ENCODE data around the gene CPNE5.

CPNE5 gene

GRCh38 chr6:36797055-36797454 lies 42.2 kb downstream of the CPNE5 start:
- in situ Hi-C loops (cut with HindIII; ENCODE audit: low sequenced_read_pairs), result no loop called here

GRCh38 chr6:36794713-36795065 lies 44.6 kb downstream of the CPNE5 start:
- in situ Hi-C loops (cut with HindIII; ENCODE audit: low sequenced_read_pairs), result no loop called here

DNA sequence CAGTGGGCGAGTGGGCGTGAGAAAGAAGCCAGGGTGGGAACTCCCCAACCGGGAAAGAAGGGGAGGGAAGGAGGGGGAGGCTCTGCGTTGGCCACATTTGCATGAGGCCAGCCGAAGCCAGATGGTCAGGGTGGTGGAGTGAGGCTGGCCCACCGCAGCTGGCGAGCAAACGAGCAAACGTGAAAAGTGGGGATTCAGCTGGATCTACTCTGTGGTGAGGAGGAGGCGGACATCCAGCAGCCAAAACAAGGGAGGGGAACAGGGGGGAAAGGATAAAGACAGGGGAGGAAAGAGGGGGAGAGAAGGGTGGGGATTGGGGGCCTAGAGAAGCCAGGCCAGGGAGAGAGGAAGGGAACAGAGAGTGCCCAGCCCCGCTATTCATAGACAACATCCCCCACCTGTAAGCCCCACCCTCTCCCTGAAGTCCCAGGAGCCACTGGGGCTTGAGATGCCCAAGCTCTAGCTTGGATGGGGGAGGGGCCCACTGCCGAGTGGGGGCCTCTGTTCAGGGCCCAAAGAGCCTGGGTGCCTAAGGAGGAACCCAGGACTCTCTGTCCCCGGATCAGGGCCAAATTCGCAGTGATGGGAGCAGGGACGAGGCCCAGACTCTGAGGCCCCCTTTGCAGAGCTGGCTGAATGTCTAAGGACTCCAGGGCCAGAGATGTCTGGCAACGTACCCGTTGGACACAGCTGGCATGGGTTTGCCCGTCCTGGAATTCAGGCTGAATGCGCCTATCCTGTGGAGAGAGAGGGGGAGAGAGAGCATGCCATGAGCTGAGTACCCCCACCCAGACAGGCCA lies 45.1 kb downstream of the CPNE5 start:
- in situ Hi-C loops (cut with HindIII; ENCODE audit: low sequenced_read_pairs), result no loop called here

GRCh38 chr6:36793296-36793912 lies 45.8 kb downstream of the CPNE5 start:
- in situ Hi-C loops (cut with HindIII; ENCODE audit: low sequenced_read_pairs), result no loop called here

- in situ Hi-C loops (cut with HindIII; ENCODE audit: low sequenced_read_pairs), result no loop called here
These were observed 47.6 kb downstream of the CPNE5 start for GRCh38 chr6:36791521-36792135.

- in situ Hi-C loops (cut with HindIII; ENCODE audit: low sequenced_read_pairs), result no loop called here
These were observed 48.2 kb downstream of the CPNE5 start for GRCh38 chr6:36791085-36791484.

GRCh38 chr6:36788768-36789167 lies 50.5 kb downstream of the CPNE5 start:
- in situ Hi-C loops (cut with HindIII; ENCODE audit: low sequenced_read_pairs), result no loop called here

DNA sequence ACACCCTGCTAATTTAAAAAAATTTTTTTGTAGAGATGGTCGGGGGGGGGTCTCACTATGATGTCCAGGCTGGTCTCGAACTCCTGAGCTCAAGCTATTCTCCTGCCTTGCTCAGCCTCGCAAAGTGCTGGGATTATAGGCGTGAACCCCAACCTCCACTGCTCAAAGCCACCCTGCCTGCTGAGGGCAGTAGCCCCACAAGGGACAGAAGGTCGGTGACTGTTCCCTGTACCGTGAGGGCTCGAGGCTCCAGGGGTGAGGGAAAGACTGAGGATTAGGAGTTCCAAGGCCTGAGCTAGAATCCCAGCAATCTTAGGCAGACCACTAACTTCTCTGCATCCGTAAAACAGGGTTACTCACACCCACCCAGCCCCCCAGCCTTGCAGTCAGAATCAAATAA lies 51.1 kb downstream of the CPNE5 start:
- in situ Hi-C loops (cut with HindIII; ENCODE audit: low sequenced_read_pairs), result no loop called here

DNA sequence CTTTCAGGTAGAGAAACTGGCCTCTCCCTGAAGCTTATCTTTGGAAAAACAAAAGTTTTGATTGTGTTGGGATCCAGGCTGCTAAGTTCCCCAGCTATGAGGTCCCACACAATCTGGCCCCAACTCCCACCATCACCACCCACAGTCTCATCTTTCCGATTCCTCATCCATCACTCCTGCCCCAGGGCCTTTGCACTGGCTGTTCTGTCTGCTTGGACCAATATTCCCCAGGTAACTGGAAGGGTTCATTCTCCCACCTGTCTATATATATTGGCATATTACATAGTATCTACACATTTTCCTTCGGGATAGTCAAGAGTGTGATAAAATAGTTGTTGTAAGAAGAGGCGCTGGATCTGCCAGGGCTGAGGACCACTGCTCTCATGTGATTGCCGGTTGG lies 52.0 kb downstream of the CPNE5 start:
- in situ Hi-C loops (cut with HindIII; ENCODE audit: low sequenced_read_pairs), result no loop called here

DNA sequence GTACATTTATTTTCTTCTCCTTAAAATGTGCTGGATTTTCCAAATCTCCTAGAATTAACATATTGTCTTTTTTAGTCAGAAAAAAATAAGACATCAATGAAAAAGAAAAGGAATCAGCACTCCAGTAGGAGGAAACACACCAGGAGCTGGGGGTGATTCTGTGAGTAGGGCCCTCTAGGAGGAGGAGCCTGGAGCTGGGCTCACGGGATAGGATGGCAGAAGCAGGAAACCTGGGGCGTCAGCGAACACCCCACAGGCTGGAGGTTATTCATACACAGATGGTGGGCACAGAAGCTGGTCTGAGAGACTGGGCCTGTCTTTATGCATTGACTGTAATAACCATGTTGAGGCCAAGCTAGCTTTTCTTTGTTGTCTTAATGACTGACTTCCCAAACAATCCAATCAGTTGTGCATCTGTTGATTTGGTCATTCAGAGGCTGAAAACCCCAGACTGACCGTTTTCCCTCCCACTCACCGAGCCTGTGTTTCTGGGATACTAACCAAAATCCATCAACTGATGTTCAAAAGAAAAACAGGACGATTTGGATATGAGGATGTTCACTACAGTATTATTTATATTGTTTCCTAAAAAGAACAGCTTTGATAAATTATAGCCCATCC lies 53.1 kb downstream of the CPNE5 start:
- in situ Hi-C loops (cut with HindIII; ENCODE audit: low sequenced_read_pairs), result no loop called here

GRCh38 chr6:36784376-36784636 lies 54.9 kb downstream of the CPNE5 start:
- in situ Hi-C loops (cut with HindIII; ENCODE audit: low sequenced_read_pairs), result no loop called here

GRCh38 chr6:36783603-36784375 lies 55.5 kb downstream of the CPNE5 start:
- in situ Hi-C loops (cut with HindIII; ENCODE audit: low sequenced_read_pairs), result no loop called here

GRCh38 chr6:36781669-36782068 lies 57.6 kb downstream of the CPNE5 start:
- in situ Hi-C loops (cut with HindIII; ENCODE audit: low sequenced_read_pairs), result no loop called here

DNA sequence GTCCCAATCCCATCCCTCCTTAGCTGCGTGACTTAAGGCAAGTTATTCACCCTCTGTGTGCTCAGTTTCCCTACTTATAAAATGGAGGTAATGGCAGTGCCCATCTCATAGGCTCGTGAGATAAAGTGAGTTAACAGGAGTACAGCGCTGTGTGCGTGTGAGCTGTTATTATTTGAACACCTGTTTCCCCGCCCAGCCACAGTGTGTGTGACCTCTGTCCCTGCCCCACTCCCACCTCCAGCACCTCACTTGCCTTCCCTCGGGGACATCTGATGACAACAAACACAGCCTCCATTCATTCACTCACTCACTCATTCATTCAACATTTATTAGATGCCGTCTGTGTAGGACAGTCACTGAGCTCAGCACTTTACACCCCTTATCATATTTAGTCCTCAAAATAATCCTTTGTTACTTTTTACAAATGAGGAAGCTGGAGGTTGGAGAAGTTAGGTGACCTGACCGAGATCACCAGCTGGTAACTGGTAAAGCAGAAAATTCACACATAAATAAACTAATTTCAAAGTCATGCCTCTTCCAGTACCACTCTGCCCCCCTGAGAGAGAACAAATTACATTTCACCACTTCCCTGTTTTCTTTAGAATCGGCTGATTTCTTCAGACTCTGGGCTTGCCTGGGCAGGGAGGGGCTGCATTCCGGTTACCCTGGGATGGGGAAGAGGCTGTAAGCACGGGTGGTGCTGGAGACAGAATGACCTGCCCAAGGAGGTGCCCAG lies 58.6 kb downstream of the CPNE5 start:
- in situ Hi-C loops (cut with HindIII; ENCODE audit: low sequenced_read_pairs), result no loop called here

DNA sequence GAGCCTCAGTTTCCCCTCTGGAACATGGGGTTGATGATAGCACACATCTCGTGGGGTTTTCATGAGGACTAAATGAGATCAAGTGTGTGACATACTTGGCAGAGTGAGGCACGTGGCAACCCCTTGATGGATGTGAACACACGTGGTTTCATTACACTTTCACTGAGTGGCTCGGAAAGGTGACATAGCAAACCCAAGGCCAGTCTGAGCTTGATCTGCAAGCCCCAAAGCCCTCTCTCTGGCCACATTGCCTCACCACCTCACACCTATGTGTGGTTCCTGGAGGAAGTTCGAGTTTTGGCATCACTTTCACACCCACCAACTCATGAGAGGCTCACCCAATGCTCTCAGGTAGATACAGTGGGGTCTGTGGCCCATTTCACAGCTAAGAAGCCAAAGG lies 60.0 kb downstream of the CPNE5 start:
- in situ Hi-C loops (cut with HindIII; ENCODE audit: low sequenced_read_pairs), result loop anchor here (5.0 kb wide), 1 partner anchor 33 kb away; no protein-coding TSS in a partner anchor

- in situ Hi-C loops (cut with HindIII; ENCODE audit: low sequenced_read_pairs), result loop anchor here (5.0 kb wide), 1 partner anchor 34 kb away; no protein-coding TSS in a partner anchor
These were observed 61.4 kb downstream of the CPNE5 start for GRCh38 chr6:36777801-36778200.

- in situ Hi-C loops (cut with HindIII; ENCODE audit: low sequenced_read_pairs), result loop anchor here (5.0 kb wide), 1 partner anchor 36 kb away; no protein-coding TSS in a partner anchor
These were observed 63.1 kb downstream of the CPNE5 start for GRCh38 chr6:36776167-36776566.

DNA sequence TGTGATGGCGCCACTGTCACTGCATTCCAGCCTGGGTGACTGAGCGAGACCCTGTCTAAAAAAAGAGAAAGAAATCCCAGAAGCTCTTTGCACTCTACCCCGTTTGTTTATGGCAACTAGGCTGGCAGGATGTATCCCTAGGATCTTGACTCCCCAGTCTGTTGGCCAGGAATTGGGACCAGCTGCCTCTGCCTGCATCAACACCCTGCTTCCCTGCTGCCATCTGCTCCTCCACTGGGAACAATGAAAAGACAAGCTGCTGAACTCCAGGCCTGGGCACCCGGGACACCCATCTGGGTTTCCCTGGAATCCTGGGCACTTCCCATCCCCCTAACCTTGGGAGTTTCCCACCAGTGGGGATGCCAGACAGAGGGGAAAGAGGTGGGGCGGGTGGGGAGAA lies 64.9 kb downstream of the CPNE5 start:
- in situ Hi-C loops (cut with HindIII; ENCODE audit: low sequenced_read_pairs), result no loop called here

- in situ Hi-C loops (cut with HindIII; ENCODE audit: low sequenced_read_pairs), result no loop called here
These were observed 66.8 kb downstream of the CPNE5 start for GRCh38 chr6:36772397-36772796.

- in situ Hi-C loops (cut with HindIII; ENCODE audit: low sequenced_read_pairs), result no loop called here
These were observed 68.1 kb downstream of the CPNE5 start for GRCh38 chr6:36771145-36771544.

All from endothelial cell of hepatic sinusoid (primary cell).